Measurements from ENCODE around the gene CDYL. TPM values are rescaled to one million over a fixed set of nuclear protein-coding genes. Genes with fewer than 3 reads are reported as not detected.

Gene CDYL
- total and polyA plus RNA-seq, 10 donors, result 6.8 to 48.4 (median 35.3) TPM

DNA sequence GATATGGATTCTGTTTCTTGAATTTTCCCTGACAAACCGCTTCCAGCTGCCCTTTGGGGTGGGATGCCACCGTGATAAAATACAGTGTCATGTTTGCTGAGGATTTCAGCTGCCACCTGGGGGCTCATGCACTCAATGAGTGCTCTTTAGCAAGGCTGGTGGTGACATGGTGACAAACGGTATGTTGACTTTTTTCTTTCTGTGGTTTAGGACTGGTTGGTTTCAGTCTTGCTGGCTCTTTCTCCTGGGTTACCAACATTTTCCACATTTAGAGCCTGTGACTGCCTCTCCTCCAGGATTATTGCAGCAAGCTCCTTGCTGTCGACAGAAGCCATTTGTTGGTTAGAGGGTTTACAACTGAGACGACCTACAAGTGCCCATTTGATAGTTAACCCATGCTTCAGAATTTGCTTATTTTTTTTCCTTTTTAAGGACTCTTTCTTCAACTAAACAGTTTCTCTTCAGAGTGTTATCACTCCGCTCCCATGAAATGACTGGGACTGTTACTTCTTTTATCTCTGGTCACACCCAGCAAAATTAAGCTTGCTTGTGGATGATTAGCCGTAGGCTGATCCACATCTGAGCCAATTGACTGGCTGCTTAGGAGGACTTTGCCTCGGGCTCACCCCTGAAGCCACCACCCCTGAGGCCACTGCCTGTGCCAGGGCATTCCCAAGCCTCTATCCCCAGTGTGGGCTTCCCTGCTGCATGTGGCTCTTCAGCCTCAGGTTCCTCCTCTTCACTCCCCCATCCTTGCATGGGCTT lies 48.4 kb upstream of the CDYL start:
- DNase-seq, result no peak
- TF ChIP-seq POLR2A (IDR thresholded peaks at IDR 0.05), result no peak
- TF ChIP-seq, protein P1, sequence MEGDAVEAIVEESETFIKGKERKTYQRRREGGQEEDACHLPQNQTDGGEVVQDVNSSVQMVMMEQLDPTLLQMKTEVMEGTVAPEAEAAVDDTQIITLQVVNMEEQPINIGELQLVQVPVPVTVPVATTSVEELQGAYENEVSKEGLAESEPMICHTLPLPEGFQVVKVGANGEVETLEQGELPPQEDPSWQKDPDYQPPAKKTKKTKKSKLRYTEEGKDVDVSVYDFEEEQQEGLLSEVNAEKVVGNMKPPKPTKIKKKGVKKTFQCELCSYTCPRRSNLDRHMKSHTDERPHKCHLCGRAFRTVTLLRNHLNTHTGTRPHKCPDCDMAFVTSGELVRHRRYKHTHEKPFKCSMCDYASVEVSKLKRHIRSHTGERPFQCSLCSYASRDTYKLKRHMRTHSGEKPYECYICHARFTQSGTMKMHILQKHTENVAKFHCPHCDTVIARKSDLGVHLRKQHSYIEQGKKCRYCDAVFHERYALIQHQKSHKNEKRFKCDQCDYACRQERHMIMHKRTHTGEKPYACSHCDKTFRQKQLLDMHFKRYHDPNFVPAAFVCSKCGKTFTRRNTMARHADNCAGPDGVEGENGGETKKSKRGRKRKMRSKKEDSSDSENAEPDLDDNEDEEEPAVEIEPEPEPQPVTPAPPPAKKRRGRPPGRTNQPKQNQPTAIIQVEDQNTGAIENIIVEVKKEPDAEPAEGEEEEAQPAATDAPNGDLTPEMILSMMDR (IDR thresholded peaks at IDR 0.05 in 8 of 11, conservative IDR thresholded peaks at IDR 0.05 in 3 of 11), result no peak
- no peak for TF ChIP-seq POLR2AphosphoS5 (IDR thresholded peaks at IDR 0.05)
- Histone ChIP-seq H3K27ac (no peak overlapping the region), H3K27me3 (replicated peaks in 1 of 7) (no peaks in the 10 kb centered on the region), H3K9me3 (no peaks in the 10 kb centered on the region), H3K4me1 (peaks cover 0 to 5% (median 0%) of the 10 kb centered on the region in 6 donors), H3K36me3 (no peaks in the 10 kb centered on the region), H3K4me3 (no peak overlapping the region)
- intact Hi-C loops (cut with DNase I; ENCODE audit: low total_unique reads), result no loop called here
- WGBS, 5 donors, result 47 to 54% (median 51%) methylated on average over 8 of the region's 8 CpGs

DNA sequence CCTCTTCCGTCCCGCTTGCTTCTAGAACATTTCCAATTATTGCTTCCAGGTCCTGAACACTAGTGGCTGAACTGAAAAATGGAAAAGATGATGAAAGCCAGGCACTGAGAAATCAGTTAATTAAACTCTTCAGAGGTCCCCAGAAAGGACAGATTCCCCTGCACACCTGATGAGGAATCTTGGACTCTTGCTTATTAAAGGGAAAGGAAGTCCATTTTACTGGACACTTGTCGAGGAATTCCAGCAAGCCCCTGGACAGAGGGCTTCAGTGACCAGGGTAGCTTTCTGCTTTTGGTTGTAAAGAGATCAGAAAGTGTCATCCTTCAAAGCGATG lies 47.8 kb upstream of the CDYL start:
- Histone ChIP-seq H3K27ac (no peak overlapping the region), H3K4me3 (no peak overlapping the region), H3K27me3 (replicated peaks in 1 of 7) (no peaks in the 10 kb centered on the region), H3K36me3 (no peaks in the 10 kb centered on the region), H3K9me3 (no peaks in the 10 kb centered on the region), H3K4me1 (peaks cover 0 to 8% (median 0%) of the 10 kb centered on the region in 6 donors)
- no peak for TF ChIP-seq POLR2A (IDR thresholded peaks at IDR 0.05)
- TF ChIP-seq, protein P1 (IDR thresholded peaks at IDR 0.05 in 8 of 11, conservative IDR thresholded peaks at IDR 0.05 in 3 of 11), result no peak
- no peak for TF ChIP-seq POLR2AphosphoS5 (IDR thresholded peaks at IDR 0.05)
- DNase-seq, result no peak
- intact Hi-C loops (cut with DNase I; ENCODE audit: low total_unique reads), result no loop called here
- 82 to 87% (median 84%) methylated on average over 4 of the region's 4 CpGs for WGBS, 5 donors

DNA sequence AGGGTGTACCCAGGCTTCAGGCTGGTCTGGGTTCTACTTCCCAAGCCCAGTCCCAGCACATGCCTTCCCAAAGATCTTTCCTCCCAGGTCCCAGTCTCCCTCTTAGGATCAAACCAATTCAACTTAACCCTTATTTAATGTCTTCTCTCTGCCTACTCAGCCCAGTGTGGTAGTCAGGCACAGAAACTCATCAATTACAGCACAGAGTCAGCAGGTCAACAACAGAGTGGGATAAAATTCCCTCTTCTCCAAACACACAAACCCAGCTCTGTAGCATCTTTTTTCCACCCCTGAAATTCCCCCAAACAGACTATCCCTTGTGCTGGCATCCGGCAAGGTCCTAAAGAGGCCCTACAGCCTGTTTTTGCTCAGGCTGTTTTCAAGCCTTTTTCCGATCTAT lies 47.3 kb upstream of the CDYL start:
- Histone ChIP-seq H3K27me3 (replicated peaks in 1 of 7) (no peaks in the 10 kb centered on the region), H3K27ac (no peak overlapping the region), H3K36me3 (no peaks in the 10 kb centered on the region), H3K4me1 (peaks cover 0 to 8% (median 0%) of the 10 kb centered on the region in 6 donors), H3K9me3 (no peaks in the 10 kb centered on the region), H3K4me3 (no peak overlapping the region)
- no peak for DNase-seq
- intact Hi-C loops (cut with DNase I; ENCODE audit: low total_unique reads), result no loop called here
- no peak for TF ChIP-seq POLR2AphosphoS5 (IDR thresholded peaks at IDR 0.05)
- TF ChIP-seq POLR2A (IDR thresholded peaks at IDR 0.05), result no peak
- TF ChIP-seq, protein P1 (IDR thresholded peaks at IDR 0.05 in 8 of 11, conservative IDR thresholded peaks at IDR 0.05 in 3 of 11), result no peak
- 46 to 98% (median 72%) methylated on average over 2 of the region's 2 CpGs for WGBS, 5 donors

DNA sequence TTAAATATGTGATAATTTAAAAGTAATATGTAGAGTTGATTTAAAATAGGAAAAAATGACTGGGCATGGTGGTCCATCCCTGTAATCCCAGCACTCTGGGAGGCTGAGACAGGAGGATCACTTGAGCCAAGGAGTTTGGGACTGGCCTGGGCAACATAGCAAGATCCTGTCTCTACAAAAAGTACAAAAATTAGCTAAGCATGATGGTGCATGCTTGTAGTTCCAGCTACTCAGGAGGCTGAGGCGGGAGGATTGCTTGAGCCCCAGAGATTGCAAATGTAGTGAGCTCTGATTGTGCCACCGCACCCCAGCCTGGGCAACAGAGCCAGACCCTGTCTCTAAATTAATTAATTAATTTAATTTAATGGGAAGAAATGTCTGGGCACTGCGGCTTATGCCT lies 44.2 kb upstream of the CDYL start:
- Histone ChIP-seq H3K27me3 (replicated peaks in 1 of 7) (no peaks in the 10 kb centered on the region), H3K36me3 (no peaks in the 10 kb centered on the region), H3K9me3 (no peaks in the 10 kb centered on the region), H3K4me1 (peaks cover 0 to 8% (median 0%) of the 10 kb centered on the region in 6 donors), H3K27ac (no peak overlapping the region), H3K4me3 (no peak overlapping the region)
- no peak for DNase-seq
- 89 to 98% (median 92%) methylated on average over 3 of the region's 3 CpGs for WGBS, 5 donors
- intact Hi-C loops (cut with DNase I; ENCODE audit: low total_unique reads), result no loop called here
- TF ChIP-seq, protein P1 (IDR thresholded peaks at IDR 0.05 in 8 of 11, conservative IDR thresholded peaks at IDR 0.05 in 3 of 11), result no peak
- TF ChIP-seq POLR2A (IDR thresholded peaks at IDR 0.05) (no peak), POLR2AphosphoS5 (IDR thresholded peaks at IDR 0.05) (no peak)
